Body of pancreas (tissue), 4 donors: ENCODE results near the gene COPG2. TPM values are rescaled to one million over a fixed set of nuclear protein-coding genes. Genes with fewer than 3 reads are reported as not detected.
"Not testable (repeated sequence)": the region's sequence is repeated elsewhere in the genome, so short reads cannot be mapped to it uniquely, and the experiment has no call there.

Source experiments
- ATAC-seq: fragments of 150-250 bp; one replicate; pipeline ENCODE4 v1.9.1; 2016
- DNase-seq, 4 donors: peaks; one replicate each; pipeline ENCODE4 v3.0.0-alpha.2; 2019
- H3K27ac ChIP-seq, 4 donors: fragments of 200-600 bp; sonication (generic); 1 replicate in 3 of 4; 2 replicates in 1 of 4; pipeline versions ENCODE4 v1.5.1 to v1.6.1; 2016 to 2019; ENCODE audit warnings: mild to moderate bottlenecking in 1 of 4, mixed read lengths in 1 of 4, moderate library complexity in 1 of 4
- H3K27me3 ChIP-seq, 2 donors: fragments of 200-600 bp; sonication (generic); one replicate each; pipeline ENCODE4 v1.6.0; 2016; ENCODE audit warnings: mild to moderate bottlenecking in 1 of 2
- H3K36me3 ChIP-seq, 2 donors: fragments of 200-600 bp; sonication (generic); replicated peaks in 1 of 2; 2 replicates each; pipeline ENCODE4 v1.5.1; 2016; ENCODE audit warnings: low read depth in 2 of 2; ENCODE audit not compliant: insufficient read depth in 1 of 2
- H3K4me1 ChIP-seq: fragments of 200-600 bp; sonication (generic); one replicate; pipeline ENCODE4 v1.6.0; 2016
- H3K4me3 ChIP-seq, 2 donors: fragments of 200-600 bp; sonication (generic); 1 replicate in 1 of 2; 2 replicates in 1 of 2; pipeline ENCODE4 v1.5.1; 2016 to 2019
- H3K9me3 ChIP-seq, 3 donors: fragments of 200-600 bp; sonication (generic); 1 replicate in 2 of 3; 2 replicates in 1 of 3; pipeline ENCODE4 v1.5.1; 2016
- CTCF ChIP-seq, 7 experiments: fragments of 450-650 bp in 4 of 7; fragments of 200-600 bp in 3 of 7; sonication (generic) in 3 of 7; IDR thresholded peaks; one replicate each; pipeline ENCODE4 v1.5.1; 2016 to 2019; ENCODE audit warnings: antibody characterized with exemption in 7 of 7
- POLR2A ChIP-seq, 3 donors: fragments of 450-650 bp; IDR thresholded peaks; one replicate each; pipeline ENCODE4 v1.6.1; 2016; ENCODE audit warnings: antibody characterized with exemption in 3 of 3, mild to moderate bottlenecking in 2 of 3
- WGBS, 2 donors: methylation state at CpG; one replicate each; pipeline ENCODE4 v1.1.5; 2017; 5-methylcytosine and 5-hydroxymethylcytosine counted together
- intact Hi-C: fragments of 100-400 bp; cut with DNase I; formaldehyde crosslinking; loops from one replicate; pipeline ENCODE4 v1.15.1; 2023
- total RNA-seq, 2 donors: library from RNA; depleted of rRNA; stranded (reverse); fragments of >200 nt; gene quantifications; one replicate each; pipeline ENCODE4 v1.1.0, GENCODE V29; 2016

The COPG2 gene
- total RNA-seq, 2 donors from 2014 or later = 12.5 to 14.5 TPM

GRCh38 chr7:130553398-130554029 lies 115.0 kb downstream of the COPG2 start:
- Histone ChIP-seq H3K4me1 (no peaks in the 10 kb centered on the region), H3K27ac (no peak overlapping the region), H3K36me3 (peaks cover 0 to 1% of the 10 kb centered on the region in 2 donors), H3K9me3 (no peaks in the 10 kb centered on the region), H3K4me3 (no peak overlapping the region), H3K27me3 (no peaks in the 10 kb centered on the region)
- WGBS, 2 donors = 77 to 78% methylated on average over 3 of the region's 3 CpGs
- ATAC-seq (no peak), DNase-seq (no peak)
- intact Hi-C loops = no loop called here
- TF ChIP-seq POLR2A (IDR thresholded peaks at IDR 0.05) = no peak
- no peak for TF ChIP-seq CTCF (IDR thresholded peaks at IDR 0.05)

- 94 to 97% methylated on average over 1 of the region's 1 CpG for WGBS, 2 donors
- peak overlapping the region in 1 of 4 donors; percentile 41 for H3K27ac ChIP-seq
- no peaks in the 10 kb centered on the region for H3K36me3 ChIP-seq
- intact Hi-C loops = no loop called here
- DNase-seq = no peak
- TF ChIP-seq CTCF (IDR thresholded peaks at IDR 0.05) = no peak
- TF ChIP-seq POLR2A (IDR thresholded peaks at IDR 0.05) = no peak
- no peaks in the 10 kb centered on the region for H3K9me3 ChIP-seq
- no peak overlapping the region for H3K4me3 ChIP-seq
- H3K27me3 ChIP-seq = no peaks in the 10 kb centered on the region
- no peak for ATAC-seq
- peaks cover 15% of the 10 kb centered on the region for H3K4me1 ChIP-seq
These were observed 124.2 kb downstream of the COPG2 start for GRCh38 chr7:130544356-130544755.

GRCh38 chr7:130543487-130544010 lies 125.0 kb downstream of the COPG2 start:
- Histone ChIP-seq H3K27me3 (no peaks in the 10 kb centered on the region), H3K27ac (peak overlapping the region in 1 of 4 donors; percentile 41), H3K4me1 (peaks cover 15% of the 10 kb centered on the region), H3K4me3 (no peak overlapping the region), H3K9me3 (no peaks in the 10 kb centered on the region), H3K36me3 (no peaks in the 10 kb centered on the region)
- no peak for DNase-seq
- TF ChIP-seq CTCF (IDR thresholded peaks at IDR 0.05) (no peak), POLR2A (IDR thresholded peaks at IDR 0.05) (no peak)
- 69 to 79% methylated on average over 2 of the region's 2 CpGs for whole genome bisulfite sequencing, 2 donors
- intact Hi-C loops = no loop called here
- ATAC-seq = no peak

GRCh38 chr7:130542297-130542696 lies 126.3 kb downstream of the COPG2 start:
- H3K27ac ChIP-seq, H3K9me3 ChIP-seq, DNase-seq, ATAC-seq, H3K27me3 ChIP-seq, H3K4me3 ChIP-seq, H3K36me3 ChIP-seq, intact Hi-C loops: not testable (repeated sequence)
- peaks cover 15% of the 10 kb centered on the region for H3K4me1 ChIP-seq
- 21 to 79% methylated on average over 1 to 3 of the region's 4 CpGs for WGBS, 2 donors

GRCh38 chr7:130541287-130541686 lies 127.3 kb downstream of the COPG2 start:
- H3K4me3 ChIP-seq, DNase-seq, H3K9me3 ChIP-seq, H3K27ac ChIP-seq, H3K36me3 ChIP-seq, intact Hi-C loops, H3K27me3 ChIP-seq, ATAC-seq: not testable (repeated sequence)
- WGBS, 2 donors = 85 to 92% methylated on average over 7 of the region's 7 CpGs
- peaks cover 15% of the 10 kb centered on the region for H3K4me1 ChIP-seq

GRCh38 chr7:130537894-130538293 lies 130.7 kb downstream of the COPG2 start:
- H3K27me3 ChIP-seq, ATAC-seq, H3K4me3 ChIP-seq, H3K4me1 ChIP-seq, H3K36me3 ChIP-seq, DNase-seq, H3K27ac ChIP-seq, intact Hi-C loops, H3K9me3 ChIP-seq: not testable (repeated sequence)
- 89 to 90% methylated on average over 6 of the region's 6 CpGs for WGBS, 2 donors
